Measurements from ENCODE around the gene PDE1A.

DNA sequence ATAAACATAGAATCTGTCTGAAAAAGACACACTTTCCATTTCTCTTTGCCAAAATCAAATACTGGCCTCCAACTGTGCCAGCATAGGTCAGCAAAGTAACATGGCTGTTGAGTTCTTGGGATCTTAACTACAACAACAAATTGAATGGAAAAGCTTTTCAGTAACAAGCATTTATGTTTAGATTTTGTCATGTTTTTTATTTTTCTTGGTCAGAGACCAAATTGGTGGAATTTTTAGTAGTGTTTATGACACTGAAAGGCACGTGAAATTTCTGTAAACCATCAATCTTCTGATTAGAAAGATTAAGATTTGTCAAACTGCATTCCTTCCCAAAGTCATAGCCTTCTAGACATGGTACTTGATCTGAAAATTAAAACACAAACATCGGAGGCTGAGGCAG lies 77.6 kb downstream of the PDE1A start:
- TF ChIP-seq, protein P1, sequence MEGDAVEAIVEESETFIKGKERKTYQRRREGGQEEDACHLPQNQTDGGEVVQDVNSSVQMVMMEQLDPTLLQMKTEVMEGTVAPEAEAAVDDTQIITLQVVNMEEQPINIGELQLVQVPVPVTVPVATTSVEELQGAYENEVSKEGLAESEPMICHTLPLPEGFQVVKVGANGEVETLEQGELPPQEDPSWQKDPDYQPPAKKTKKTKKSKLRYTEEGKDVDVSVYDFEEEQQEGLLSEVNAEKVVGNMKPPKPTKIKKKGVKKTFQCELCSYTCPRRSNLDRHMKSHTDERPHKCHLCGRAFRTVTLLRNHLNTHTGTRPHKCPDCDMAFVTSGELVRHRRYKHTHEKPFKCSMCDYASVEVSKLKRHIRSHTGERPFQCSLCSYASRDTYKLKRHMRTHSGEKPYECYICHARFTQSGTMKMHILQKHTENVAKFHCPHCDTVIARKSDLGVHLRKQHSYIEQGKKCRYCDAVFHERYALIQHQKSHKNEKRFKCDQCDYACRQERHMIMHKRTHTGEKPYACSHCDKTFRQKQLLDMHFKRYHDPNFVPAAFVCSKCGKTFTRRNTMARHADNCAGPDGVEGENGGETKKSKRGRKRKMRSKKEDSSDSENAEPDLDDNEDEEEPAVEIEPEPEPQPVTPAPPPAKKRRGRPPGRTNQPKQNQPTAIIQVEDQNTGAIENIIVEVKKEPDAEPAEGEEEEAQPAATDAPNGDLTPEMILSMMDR (conservative IDR thresholded peaks at IDR 0.05; ENCODE audit: low read depth, low read length), result no peak
- TF ChIP-seq EZH2phosphoT487 (IDR thresholded peaks at IDR 0.05; ENCODE audit: borderline replicate concordance, low read length) (no peak), EZH2 (IDR thresholded peaks at IDR 0.05; ENCODE audit: low read length, unreplicated experiment) (no peak)

All from PC-3 (cell line).